GM23338 (cell line): ENCODE data around the gene TBKBP1.

ENCODE experiments used
- EZH2 ChIP-seq: fragments of 200-600 bp; sonication (generic); IDR thresholded peaks from one replicate; pipeline ENCODE4 v1.8.0; 2017; ENCODE audit warnings: antibody characterized with exemption, mild to moderate bottlenecking, low read depth; ENCODE audit not compliant: unreplicated experiment
- POLR2AphosphoS5 ChIP-seq: IDR thresholded peaks from 2 replicates; pipeline ENCODE4 v1.6.1; 2016; ENCODE audit warnings: antibody characterized with exemption, low read depth
- TF ChIP-seq, protein P1 (sequence below), 2 experiments: fragments of 200-600 bp in 1 of 2; sonication (generic) in 1 of 2; conservative IDR thresholded peaks; 2 replicates each; pipeline versions ENCODE4 v1.5.1 to v1.6.1; 2016 to 2017; ENCODE audit warnings: antibody characterized with exemption in 2 of 2, low read depth in 2 of 2, mild to moderate bottlenecking in 2 of 2, moderate library complexity in 1 of 2
- TF ChIP-seq, protein P2 (sequence below): IDR thresholded peaks from one replicate; pipeline ENCODE4 v1.6.1; 2018; ENCODE audit warnings: antibody characterized with exemption; ENCODE audit not compliant: unreplicated experiment

DNA sequence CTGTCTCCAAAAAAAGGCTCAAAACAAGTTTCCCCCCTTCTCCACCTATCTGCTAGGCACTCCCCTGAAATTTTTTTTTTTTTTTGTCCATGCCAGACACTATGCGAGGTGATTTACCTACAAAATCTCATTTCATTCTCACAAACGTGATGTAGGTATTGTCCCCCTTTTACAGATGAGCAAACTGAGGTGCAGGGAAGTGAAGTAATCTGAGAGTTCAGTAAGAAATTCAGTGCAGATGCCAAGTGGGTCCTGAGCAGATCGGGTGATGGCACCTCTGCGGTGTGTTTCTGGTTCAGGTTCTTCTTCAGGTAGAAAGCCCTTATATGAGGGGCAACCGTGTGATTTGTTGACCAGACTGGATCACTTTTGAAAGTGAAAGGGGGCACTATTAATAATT, 9.7 kb downstream of the TBKBP1 start:
- TF ChIP-seq, protein P1, sequence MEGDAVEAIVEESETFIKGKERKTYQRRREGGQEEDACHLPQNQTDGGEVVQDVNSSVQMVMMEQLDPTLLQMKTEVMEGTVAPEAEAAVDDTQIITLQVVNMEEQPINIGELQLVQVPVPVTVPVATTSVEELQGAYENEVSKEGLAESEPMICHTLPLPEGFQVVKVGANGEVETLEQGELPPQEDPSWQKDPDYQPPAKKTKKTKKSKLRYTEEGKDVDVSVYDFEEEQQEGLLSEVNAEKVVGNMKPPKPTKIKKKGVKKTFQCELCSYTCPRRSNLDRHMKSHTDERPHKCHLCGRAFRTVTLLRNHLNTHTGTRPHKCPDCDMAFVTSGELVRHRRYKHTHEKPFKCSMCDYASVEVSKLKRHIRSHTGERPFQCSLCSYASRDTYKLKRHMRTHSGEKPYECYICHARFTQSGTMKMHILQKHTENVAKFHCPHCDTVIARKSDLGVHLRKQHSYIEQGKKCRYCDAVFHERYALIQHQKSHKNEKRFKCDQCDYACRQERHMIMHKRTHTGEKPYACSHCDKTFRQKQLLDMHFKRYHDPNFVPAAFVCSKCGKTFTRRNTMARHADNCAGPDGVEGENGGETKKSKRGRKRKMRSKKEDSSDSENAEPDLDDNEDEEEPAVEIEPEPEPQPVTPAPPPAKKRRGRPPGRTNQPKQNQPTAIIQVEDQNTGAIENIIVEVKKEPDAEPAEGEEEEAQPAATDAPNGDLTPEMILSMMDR (conservative IDR thresholded peaks at IDR 0.05; ENCODE audit: low read depth in 2 of 2) = no peak
- TF ChIP-seq EZH2 (no peak), POLR2AphosphoS5 (no peak)
- TF ChIP-seq, protein P2, sequence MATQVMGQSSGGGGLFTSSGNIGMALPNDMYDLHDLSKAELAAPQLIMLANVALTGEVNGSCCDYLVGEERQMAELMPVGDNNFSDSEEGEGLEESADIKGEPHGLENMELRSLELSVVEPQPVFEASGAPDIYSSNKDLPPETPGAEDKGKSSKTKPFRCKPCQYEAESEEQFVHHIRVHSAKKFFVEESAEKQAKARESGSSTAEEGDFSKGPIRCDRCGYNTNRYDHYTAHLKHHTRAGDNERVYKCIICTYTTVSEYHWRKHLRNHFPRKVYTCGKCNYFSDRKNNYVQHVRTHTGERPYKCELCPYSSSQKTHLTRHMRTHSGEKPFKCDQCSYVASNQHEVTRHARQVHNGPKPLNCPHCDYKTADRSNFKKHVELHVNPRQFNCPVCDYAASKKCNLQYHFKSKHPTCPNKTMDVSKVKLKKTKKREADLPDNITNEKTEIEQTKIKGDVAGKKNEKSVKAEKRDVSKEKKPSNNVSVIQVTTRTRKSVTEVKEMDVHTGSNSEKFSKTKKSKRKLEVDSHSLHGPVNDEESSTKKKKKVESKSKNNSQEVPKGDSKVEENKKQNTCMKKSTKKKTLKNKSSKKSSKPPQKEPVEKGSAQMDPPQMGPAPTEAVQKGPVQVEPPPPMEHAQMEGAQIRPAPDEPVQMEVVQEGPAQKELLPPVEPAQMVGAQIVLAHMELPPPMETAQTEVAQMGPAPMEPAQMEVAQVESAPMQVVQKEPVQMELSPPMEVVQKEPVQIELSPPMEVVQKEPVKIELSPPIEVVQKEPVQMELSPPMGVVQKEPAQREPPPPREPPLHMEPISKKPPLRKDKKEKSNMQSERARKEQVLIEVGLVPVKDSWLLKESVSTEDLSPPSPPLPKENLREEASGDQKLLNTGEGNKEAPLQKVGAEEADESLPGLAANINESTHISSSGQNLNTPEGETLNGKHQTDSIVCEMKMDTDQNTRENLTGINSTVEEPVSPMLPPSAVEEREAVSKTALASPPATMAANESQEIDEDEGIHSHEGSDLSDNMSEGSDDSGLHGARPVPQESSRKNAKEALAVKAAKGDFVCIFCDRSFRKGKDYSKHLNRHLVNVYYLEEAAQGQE = no peak
